Measurements from ENCODE around the gene CCDC69. TPM values are rescaled to one million over a fixed set of nuclear protein-coding genes. Genes with fewer than 3 reads are reported as not detected.

CCDC69 gene
- total RNA-seq, 4 donors from 2014 or later: 118 to 287 (median 228) TPM

DNA sequence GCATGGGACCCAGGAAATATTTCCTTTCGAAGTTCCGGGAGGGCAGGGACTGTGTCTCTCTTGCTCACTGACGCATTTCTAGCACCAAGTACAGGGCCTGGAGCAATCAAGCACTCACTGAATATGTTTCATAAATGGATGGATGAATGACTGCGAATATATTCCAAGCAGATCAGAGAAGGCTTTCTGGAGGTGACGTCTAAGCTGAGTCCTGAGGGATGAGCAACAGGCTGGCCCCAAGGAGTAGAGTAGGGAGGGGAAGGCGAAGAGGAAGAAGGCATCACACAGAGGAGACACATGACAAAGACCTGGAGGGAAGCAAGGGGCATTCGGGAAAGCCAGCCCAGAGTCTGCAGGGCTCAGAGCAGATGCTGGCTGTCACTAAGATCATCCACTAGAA lies 80.2 kb downstream of the CCDC69 start:
- no peak for ATAC-seq (ENCODE audit: low FRiP score)
- DNase-seq (ENCODE audit: low spot score): no peak
- no peak for TF ChIP-seq CTCF (IDR thresholded peaks at IDR 0.05)

- no peak for ATAC-seq (ENCODE audit: low FRiP score)
- no peak for TF ChIP-seq CTCF (IDR thresholded peaks at IDR 0.05)
Observed at GRCh38 chr5:151142933-151143332, 81.0 kb downstream of the CCDC69 start.

DNA sequence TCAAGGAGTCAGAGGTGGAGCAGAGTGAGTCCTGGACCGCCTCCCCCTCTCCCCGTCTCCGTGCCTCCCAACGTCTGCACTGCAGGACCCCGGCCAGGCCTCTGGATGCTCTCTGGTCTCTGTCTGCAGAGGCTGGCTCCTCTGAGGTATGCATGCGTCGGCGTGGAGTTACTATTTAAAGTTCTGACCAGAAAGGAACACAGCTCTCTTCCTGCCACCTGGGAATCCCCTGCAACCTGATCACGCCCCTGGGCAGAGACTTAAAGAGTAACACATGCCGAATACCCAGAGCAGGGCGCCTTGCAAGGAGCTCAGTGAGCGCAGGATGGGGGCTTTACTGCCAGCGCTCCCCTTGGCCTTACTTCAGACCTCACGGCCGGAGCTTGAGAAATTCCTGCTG lies 82.4 kb downstream of the CCDC69 start:
- no peak for TF ChIP-seq CTCF (IDR thresholded peaks at IDR 0.05)
- no peak for DNase-seq (ENCODE audit: low spot score)
- ATAC-seq (ENCODE audit: low FRiP score): no peak

More at GRCh38 chr5:151142933-151143332, 81.0 kb downstream of the CCDC69 start:
- no peak for DNase-seq (ENCODE audit: low spot score)

DNA sequence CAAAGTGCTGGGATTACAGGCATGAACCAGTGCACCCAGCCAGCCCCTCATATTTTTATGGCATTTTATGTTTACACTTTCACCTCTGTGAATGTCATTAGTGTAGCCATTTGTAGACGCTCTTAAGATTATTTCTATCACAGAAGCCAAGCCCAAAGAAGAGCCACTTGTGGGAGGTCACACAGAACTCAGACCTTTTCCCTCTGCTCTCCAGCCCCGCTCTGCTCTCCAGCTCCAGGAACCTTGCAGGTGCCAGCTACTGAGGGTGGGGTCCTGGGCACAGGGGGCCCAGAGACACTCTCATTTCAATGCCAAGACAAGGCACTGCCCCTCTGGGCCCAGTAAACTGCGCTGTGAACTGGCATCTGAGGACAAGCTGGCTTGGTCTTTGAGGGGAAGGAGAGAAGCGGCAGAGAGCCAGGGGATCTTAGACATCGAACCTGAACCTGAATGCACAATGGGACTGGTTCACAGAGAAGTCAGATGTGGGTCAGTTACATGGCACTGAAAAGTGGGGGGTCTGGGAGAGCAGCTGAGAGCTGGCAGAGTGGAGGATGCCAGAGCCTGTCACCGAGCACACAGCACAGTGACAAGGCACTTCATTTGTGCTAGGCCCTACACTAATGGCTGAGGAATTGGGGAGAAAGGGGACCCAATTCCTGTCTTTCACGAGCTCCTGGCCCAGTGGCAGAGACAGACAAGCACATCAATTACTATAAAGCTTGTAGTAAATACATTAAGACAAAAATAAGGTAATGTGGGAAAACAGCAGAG lies 83.0 kb downstream of the CCDC69 start:
- no peak for TF ChIP-seq CTCF (IDR thresholded peaks at IDR 0.05)
- ATAC-seq (ENCODE audit: low FRiP score) (no peak), DNase-seq (ENCODE audit: low spot score) (no peak)

DNA sequence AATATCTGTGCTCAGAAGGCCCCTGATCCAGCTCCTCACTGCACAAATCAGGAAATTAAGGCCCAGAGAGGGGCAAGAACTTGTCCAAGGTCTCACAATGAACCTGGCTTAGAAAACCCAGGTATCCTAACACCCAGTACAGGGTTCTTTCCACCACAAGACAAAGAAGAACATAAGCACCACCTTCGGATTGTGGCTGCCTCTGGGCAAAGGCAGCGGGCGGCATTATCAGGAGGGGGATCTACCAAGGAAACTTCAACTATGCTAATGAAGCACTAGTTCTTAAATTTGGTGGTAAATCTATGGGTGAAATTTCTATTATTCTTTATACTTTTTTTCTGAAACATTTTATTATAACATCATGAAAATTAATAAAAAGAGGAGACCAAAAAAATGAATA lies 84.2 kb downstream of the CCDC69 start:
- ATAC-seq (ENCODE audit: low FRiP score) (no peak), DNase-seq (ENCODE audit: low spot score) (no peak)
- no peak for TF ChIP-seq CTCF (IDR thresholded peaks at IDR 0.05)

GRCh38 chr5:151139015-151139414 lies 84.9 kb downstream of the CCDC69 start:
- ATAC-seq (ENCODE audit: low FRiP score) (no peak), DNase-seq (ENCODE audit: low spot score) (no peak)
- TF ChIP-seq CTCF (IDR thresholded peaks at IDR 0.05): no peak

GRCh38 chr5:151138114-151138513 lies 85.8 kb downstream of the CCDC69 start:
- TF ChIP-seq CTCF (IDR thresholded peaks at IDR 0.05): no peak
- DNase-seq (ENCODE audit: low spot score) (no peak), ATAC-seq (ENCODE audit: low FRiP score) (no peak)
